ENCODE results near the gene GLI3. TPM values are rescaled to one million over a fixed set of nuclear protein-coding genes. Genes with fewer than 3 reads are reported as not detected.

Gene GLI3
- total RNA-seq, 1 donor = 0.10 TPM

DNA sequence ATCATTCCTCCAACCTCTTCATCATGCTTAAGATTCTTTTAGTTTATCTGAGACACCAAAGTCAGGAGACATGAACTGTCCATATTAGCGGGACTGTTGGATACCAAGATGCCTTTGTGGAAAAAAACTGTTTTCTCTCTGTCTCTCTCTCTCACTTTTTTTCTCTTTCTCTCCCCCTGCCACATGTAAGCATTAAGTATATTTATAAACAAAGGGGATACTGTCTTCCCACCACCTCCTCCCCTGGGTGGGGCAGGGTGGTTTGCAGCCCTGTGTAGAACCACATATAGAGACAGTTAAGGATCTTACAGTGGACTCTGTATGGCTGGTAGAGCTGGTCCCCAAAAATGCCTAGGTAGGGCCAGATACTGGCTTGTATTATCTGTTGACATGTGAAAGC, 101.3 kb downstream of the GLI3 start:
- H3K4me3 ChIP-seq (ENCODE audit: low read length) = no peak overlapping the region
- no peaks in the 10 kb centered on the region for H3K27me3 ChIP-seq (ENCODE audit: insufficient read depth, low read length)
- no peaks in the 10 kb centered on the region for H3K4me1 ChIP-seq (ENCODE audit: insufficient read depth, low read length)
- no peaks in the 10 kb centered on the region for H3K9me3 ChIP-seq (ENCODE audit: low read depth, low read length)

GRCh38 chr7:42134276-42134876, 102.6 kb downstream of the GLI3 start:
- Histone ChIP-seq H3K9me3 (ENCODE audit: low read depth, low read length) (no peaks in the 10 kb centered on the region), H3K4me3 (ENCODE audit: low read length) (no peak overlapping the region), H3K4me1 (ENCODE audit: insufficient read depth, low read length) (no peaks in the 10 kb centered on the region), H3K27me3 (ENCODE audit: insufficient read depth, low read length) (no peaks in the 10 kb centered on the region)

DNA sequence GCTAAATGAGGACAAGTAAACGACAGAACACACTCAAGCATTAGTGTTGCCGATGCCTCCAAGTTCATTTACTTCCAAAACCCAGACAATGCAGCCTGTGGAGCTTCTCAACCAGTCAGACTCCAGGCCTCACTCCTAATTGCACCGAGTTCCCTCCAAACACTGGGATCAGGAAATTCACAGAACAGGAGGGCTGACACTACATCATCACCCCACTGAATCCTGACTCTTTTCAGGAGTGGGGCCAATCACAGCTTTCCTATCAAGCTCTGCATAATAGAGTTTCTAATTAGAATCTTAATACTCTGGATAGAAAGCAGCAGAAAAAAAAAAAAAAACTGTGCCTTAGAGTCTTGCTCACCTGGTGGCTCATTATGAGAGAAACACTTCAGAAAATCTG, 103.7 kb downstream of the GLI3 start:
- Histone ChIP-seq H3K4me1 (ENCODE audit: insufficient read depth, low read length) (no peaks in the 10 kb centered on the region), H3K4me3 (ENCODE audit: low read length) (no peak overlapping the region)

GRCh38 chr7:42128703-42129102, 108.3 kb downstream of the GLI3 start:
- Histone ChIP-seq H3K4me1 (ENCODE audit: insufficient read depth, low read length) (no peaks in the 10 kb centered on the region), H3K9me3 (ENCODE audit: low read depth, low read length) (no peaks in the 10 kb centered on the region), H3K27me3 (ENCODE audit: insufficient read depth, low read length) (no peaks in the 10 kb centered on the region), H3K4me3 (ENCODE audit: low read length) (no peak overlapping the region)

More for the DNA sequence above, 103.7 kb downstream of the GLI3 start:
- H3K9me3 ChIP-seq (ENCODE audit: low read depth, low read length) = no peaks in the 10 kb centered on the region
- H3K27me3 ChIP-seq (ENCODE audit: insufficient read depth, low read length) = no peaks in the 10 kb centered on the region

DNA sequence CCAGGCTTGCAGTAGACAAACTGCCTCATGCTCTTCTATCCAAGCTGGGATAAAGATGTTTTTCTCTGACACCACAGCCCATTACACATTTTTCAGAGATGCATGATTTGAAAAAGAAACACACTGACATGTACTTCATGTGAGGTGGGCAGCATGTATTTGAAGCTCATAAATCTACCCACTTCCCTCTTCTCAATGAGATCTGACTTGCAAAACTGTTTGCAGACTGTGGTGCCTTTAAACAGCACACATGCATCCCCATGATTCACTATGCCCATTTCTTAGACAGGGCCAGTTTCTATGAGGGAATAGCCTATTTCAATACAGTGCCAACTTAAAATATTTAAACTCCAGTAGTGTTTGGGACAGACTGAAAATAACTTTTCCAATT, 109.8 kb downstream of the GLI3 start:
- Histone ChIP-seq H3K4me3 (ENCODE audit: low read length) (no peak overlapping the region), H3K4me1 (ENCODE audit: insufficient read depth, low read length) (no peaks in the 10 kb centered on the region), H3K27me3 (ENCODE audit: insufficient read depth, low read length) (no peaks in the 10 kb centered on the region), H3K9me3 (ENCODE audit: low read depth, low read length) (no peaks in the 10 kb centered on the region)

DNA sequence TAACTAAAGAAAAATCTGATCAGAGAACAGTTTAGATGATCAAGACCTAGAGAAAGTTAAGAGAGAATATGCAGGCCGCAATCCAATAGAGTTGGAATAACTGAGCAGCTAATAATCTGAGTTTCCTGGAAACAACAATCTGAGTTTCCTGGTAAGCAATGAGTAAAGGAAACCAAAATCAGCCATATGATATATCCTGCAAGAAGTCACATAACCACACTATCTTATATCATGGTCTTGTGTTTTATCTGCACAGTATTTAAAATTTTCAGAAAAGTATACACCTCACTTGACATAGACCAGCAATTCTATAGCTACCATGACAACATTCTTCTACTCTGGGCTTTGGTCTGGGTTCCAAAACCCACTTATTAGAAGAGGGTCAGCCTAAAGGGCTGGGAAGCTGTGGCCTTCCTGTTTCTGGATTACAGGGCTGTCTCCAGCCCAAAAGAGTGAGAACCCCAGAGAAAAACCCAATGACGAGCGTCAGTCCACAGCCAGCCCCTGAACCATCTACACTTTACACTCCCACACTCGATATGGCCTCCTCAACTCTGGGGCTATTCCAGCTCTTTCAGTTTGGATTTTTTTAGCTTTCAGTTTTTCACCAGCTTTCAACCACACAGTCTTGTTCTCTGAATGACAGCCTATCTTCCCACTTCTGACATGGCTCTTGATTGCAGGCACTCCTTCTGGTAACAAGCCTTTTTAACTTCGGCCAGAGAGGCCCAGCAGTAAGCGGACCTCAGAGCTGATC, 110.4 kb downstream of the GLI3 start:
- Histone ChIP-seq H3K9me3 (ENCODE audit: low read depth, low read length) (no peaks in the 10 kb centered on the region), H3K4me3 (ENCODE audit: low read length) (no peak overlapping the region), H3K4me1 (ENCODE audit: insufficient read depth, low read length) (no peaks in the 10 kb centered on the region), H3K27me3 (ENCODE audit: insufficient read depth, low read length) (no peaks in the 10 kb centered on the region)

- no peaks in the 10 kb centered on the region for H3K9me3 ChIP-seq (ENCODE audit: low read depth, low read length)
- no peaks in the 10 kb centered on the region for H3K4me1 ChIP-seq (ENCODE audit: insufficient read depth, low read length)
- no peaks in the 10 kb centered on the region for H3K27me3 ChIP-seq (ENCODE audit: insufficient read depth, low read length)
- no peak overlapping the region for H3K4me3 ChIP-seq (ENCODE audit: low read length)
These were observed 111.7 kb downstream of the GLI3 start for GRCh38 chr7:42125321-42125720.

DNA sequence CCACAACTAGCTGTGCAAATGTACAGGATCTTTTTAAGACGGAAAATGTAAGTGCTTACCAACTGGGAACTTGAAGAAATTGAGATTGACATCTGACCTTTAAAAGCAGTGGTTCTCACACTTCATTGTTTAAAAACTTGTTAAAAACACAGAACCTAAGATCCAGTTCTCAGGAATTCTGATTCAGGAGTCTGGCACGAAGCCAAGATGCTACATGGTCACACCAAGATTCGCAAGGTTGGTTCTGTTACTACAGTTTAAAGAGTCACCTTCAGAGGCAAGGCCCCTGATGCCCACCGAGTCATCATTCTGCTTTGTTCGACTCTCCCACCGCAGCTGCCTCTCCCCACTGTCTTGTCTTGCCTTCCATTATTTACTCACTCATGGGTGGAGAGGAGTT, 113.3 kb downstream of the GLI3 start:
- Histone ChIP-seq H3K9me3 (ENCODE audit: low read depth, low read length) (no peaks in the 10 kb centered on the region), H3K4me1 (ENCODE audit: insufficient read depth, low read length) (no peaks in the 10 kb centered on the region), H3K4me3 (ENCODE audit: low read length) (no peak overlapping the region), H3K27me3 (ENCODE audit: insufficient read depth, low read length) (no peaks in the 10 kb centered on the region)

DNA sequence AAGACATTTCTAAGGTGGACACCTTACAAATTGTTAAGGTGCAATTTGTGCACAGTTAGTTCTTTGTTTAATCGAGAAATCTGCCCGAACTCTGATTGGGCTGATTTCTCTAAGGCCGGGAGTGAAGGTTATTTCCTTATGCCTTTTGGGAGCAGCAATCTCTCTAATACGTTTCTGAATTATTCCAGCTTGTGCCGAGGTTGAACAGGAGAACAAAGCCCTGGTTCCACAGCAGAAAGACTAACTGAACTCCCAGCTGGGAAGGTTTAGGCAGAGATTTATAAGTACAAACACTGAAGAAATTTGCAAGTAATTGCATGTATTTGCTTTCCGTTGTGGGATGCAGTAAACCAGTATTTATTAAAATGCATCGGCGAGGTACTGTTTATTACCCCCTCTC, 116.8 kb downstream of the GLI3 start:
- no peaks in the 10 kb centered on the region for H3K4me1 ChIP-seq (ENCODE audit: insufficient read depth, low read length)
- no peak overlapping the region for H3K4me3 ChIP-seq (ENCODE audit: low read length)
- no peaks in the 10 kb centered on the region for H3K27me3 ChIP-seq (ENCODE audit: insufficient read depth, low read length)
- no peaks in the 10 kb centered on the region for H3K9me3 ChIP-seq (ENCODE audit: low read depth, low read length)

DNA sequence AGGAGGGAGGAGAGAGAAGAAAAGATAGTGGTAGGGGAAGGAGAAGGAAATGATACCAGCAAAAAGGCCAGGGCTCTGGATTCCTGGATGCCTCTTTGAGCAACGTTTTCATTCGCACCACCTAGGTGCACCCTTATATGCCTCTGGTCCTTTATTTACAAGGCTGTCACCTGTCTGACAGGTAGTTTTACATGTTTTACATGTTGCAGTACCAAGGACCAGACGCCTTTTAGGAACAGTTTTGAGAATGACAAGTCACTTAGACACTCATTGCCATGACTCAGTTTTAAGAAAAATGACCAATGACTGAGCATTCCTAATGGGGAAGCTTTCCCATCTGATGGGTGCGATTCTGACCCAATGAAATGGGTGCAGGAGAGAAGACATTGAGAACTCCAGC, 119.8 kb downstream of the GLI3 start:
- no peak overlapping the region for H3K4me3 ChIP-seq (ENCODE audit: low read length)
- H3K27me3 ChIP-seq (ENCODE audit: insufficient read depth, low read length) = no peaks in the 10 kb centered on the region
- H3K4me1 ChIP-seq (ENCODE audit: insufficient read depth, low read length) = no peaks in the 10 kb centered on the region
- H3K9me3 ChIP-seq (ENCODE audit: low read depth, low read length) = no peaks in the 10 kb centered on the region

DNA sequence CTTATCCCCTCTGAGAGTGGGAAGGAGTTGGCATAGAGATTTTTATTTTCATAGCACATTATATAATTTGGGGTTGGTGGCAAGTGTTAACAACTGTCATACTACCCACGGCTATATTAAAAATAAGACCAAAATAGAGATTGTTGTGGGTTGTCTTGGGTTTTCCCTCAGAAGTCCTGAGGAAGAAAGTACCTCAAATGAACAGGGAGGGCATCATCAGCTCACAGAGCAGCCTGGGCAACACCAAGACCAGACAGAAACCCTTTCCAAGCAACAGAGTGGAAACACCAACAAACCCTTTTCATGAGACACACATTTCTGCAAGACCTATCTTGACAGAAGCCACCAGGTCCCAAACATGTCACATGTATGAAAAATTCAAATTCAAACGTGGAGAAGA, 121.2 kb downstream of the GLI3 start:
- no peaks in the 10 kb centered on the region for H3K9me3 ChIP-seq (ENCODE audit: low read depth, low read length)
- no peak overlapping the region for H3K4me3 ChIP-seq (ENCODE audit: low read length)
- no peaks in the 10 kb centered on the region for H3K27me3 ChIP-seq (ENCODE audit: insufficient read depth, low read length)
- H3K4me1 ChIP-seq (ENCODE audit: insufficient read depth, low read length) = no peaks in the 10 kb centered on the region

DNA sequence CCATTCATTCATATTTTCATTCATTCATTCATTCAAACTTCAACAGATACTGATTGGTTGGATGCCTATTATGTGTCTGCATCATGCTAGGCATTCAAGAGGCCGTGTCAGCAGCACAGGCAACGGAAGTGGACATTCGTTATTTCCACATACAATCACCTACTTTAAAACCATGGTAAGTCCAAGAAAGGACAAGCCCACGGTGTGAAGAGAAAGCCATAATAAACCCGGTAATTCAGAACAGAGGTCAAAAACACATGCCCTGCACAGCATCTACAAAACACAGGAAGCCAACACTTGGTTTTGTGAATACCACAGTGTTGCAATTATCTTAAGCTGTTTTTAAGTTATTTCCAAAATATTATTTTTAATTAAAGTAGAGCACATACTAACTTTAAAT, 126.7 kb downstream of the GLI3 start:
- Histone ChIP-seq H3K4me3 (ENCODE audit: low read length) (no peak overlapping the region), H3K27me3 (ENCODE audit: insufficient read depth, low read length) (no peaks in the 10 kb centered on the region), H3K4me1 (ENCODE audit: insufficient read depth, low read length) (no peaks in the 10 kb centered on the region), H3K9me3 (ENCODE audit: low read depth, low read length) (no peaks in the 10 kb centered on the region)

- no peak overlapping the region for H3K4me3 ChIP-seq (ENCODE audit: low read length)
- no peaks in the 10 kb centered on the region for H3K4me1 ChIP-seq (ENCODE audit: insufficient read depth, low read length)
- H3K27me3 ChIP-seq (ENCODE audit: insufficient read depth, low read length) = no peaks in the 10 kb centered on the region
- no peaks in the 10 kb centered on the region for H3K9me3 ChIP-seq (ENCODE audit: low read depth, low read length)
These were observed 128.0 kb downstream of the GLI3 start for GRCh38 chr7:42108803-42109528.

DNA sequence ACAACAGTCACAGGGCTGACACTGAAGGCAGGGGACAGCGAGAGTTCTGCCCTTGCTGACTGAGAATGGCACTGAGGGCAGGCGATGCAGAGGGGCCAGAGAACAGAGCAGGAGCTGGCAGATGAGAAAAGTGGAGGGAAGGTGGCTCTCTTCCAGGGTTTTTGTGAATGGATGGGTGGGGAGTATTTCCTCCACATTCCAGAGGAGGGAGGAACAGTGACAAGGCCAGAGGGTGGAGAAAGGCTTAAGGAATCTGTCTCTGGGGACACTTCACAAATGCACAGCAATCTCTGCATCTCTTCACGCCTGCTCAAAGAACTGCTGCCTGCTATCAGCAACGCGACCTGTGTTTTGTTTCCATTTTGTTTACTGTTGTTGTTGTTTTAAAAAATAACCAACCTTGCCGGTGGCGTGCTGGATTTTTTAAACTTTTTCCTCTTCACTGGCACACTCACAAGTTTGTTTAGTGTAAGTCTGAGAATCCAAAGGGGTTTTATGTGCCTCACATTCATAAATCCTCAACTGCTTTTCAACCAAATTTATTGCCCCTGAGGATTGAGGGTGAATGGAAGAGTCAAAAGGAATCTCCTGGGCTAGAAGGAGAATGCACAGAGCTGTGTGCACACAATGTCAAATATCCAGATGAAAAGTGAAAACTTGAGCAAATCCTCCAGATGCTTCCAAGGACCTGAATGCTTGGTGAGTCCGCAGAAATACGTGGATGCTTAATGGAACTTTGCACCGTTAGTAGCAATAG, 129.3 kb downstream of the GLI3 start:
- Histone ChIP-seq H3K4me3 (ENCODE audit: low read length) (no peak overlapping the region), H3K9me3 (ENCODE audit: low read depth, low read length) (no peaks in the 10 kb centered on the region), H3K27me3 (ENCODE audit: insufficient read depth, low read length) (no peaks in the 10 kb centered on the region), H3K4me1 (ENCODE audit: insufficient read depth, low read length) (no peaks in the 10 kb centered on the region)

- no peaks in the 10 kb centered on the region for H3K4me1 ChIP-seq (ENCODE audit: insufficient read depth, low read length)
- H3K27me3 ChIP-seq (ENCODE audit: insufficient read depth, low read length) = no peaks in the 10 kb centered on the region
- H3K9me3 ChIP-seq (ENCODE audit: low read depth, low read length) = no peaks in the 10 kb centered on the region
- H3K4me3 ChIP-seq (ENCODE audit: low read length) = no peak overlapping the region
These were observed 130.4 kb downstream of the GLI3 start for GRCh38 chr7:42106562-42106961.

Data from mononuclear cell (primary cell).